ENCODE measurements around the gene RXRA.

The RXRA gene

GRCh38 chr9:134299883-134300282 is 26.4 kb upstream of the RXRA start:
- TF ChIP-seq ZNF341 (tag by site-specific recombination; IDR thresholded peaks at IDR 0.05; ENCODE audit: low read depth) (no peak), ZBTB20 (tag by site-specific recombination; IDR thresholded peaks at IDR 0.05) (peak; percentile 26; the same call in 1 of the 2 replicates)
- CTCF ChIA-PET = no interaction called here
- POLR2A ChIA-PET = no interaction called here
- H3K27ac ChIP-seq (ENCODE audit: extremely low read depth, low read depth, low read length) = no peak overlapping the region
- H3K4me3 ChIP-seq (ENCODE audit: low read depth, low read length) = no peak overlapping the region
- H3K36me3 ChIP-seq (ENCODE audit: control insufficient read depth in 2 of 2, insufficient read depth in 1 of 2, low read length in 2 of 2) = no peaks in the 10 kb centered on the region
- H3K4me1 ChIP-seq (ENCODE audit: control insufficient read depth, insufficient read depth, low read length) = no peaks in the 10 kb centered on the region
- no peaks in the 10 kb centered on the region for H3K9me3 ChIP-seq (ENCODE audit: control insufficient read depth, insufficient read depth, low read depth, low read length)

GRCh38 chr9:134301387-134302129 is 24.7 kb upstream of the RXRA start:
- no peaks in the 10 kb centered on the region for H3K36me3 ChIP-seq (ENCODE audit: control insufficient read depth in 2 of 2, insufficient read depth in 1 of 2, low read length in 2 of 2)
- H3K4me1 ChIP-seq (ENCODE audit: control insufficient read depth, insufficient read depth, low read length) = no peaks in the 10 kb centered on the region
- no peak overlapping the region for H3K27ac ChIP-seq (ENCODE audit: extremely low read depth, low read depth, low read length)
- H3K9me3 ChIP-seq (ENCODE audit: control insufficient read depth, insufficient read depth, low read depth, low read length) = no peaks in the 10 kb centered on the region
- TF ChIP-seq ZNF16 (tag by site-specific recombination; IDR thresholded peaks at IDR 0.05; ENCODE audit: low read depth) = no peak
- no peak for TF ChIP-seq ZNF211 (tag by site-specific recombination; IDR thresholded peaks at IDR 0.05; ENCODE audit: low read depth)
- TF ChIP-seq ZNF548 (tag by site-specific recombination; IDR thresholded peaks at IDR 0.05) = no peak
- no peak for TF ChIP-seq ZNF362 (tag by site-specific recombination; IDR thresholded peaks at IDR 0.05)
- no peak for TF ChIP-seq TCF7L2 (IDR thresholded peaks at IDR 0.05; ENCODE audit: borderline replicate concordance, low read depth, low read length)
- TF ChIP-seq KLF1 (tag by site-specific recombination; IDR thresholded peaks at IDR 0.05) = 0 out of 2 replicates have a peak, but pooled peaks have one; percentile 17
- TF ChIP-seq ZNF302 (tag by site-specific recombination; IDR thresholded peaks at IDR 0.05; ENCODE audit: low read depth) = no peak
- no peak for TF ChIP-seq ZBTB17 (tag by site-specific recombination; IDR thresholded peaks at IDR 0.05)
- peak; percentile 73 for TF ChIP-seq WT1 (tag by site-specific recombination; IDR thresholded peaks at IDR 0.05)
- CTCF ChIA-PET = interaction anchor here (0.5 kb wide), 1 partner anchor 39 kb away, joined by 4 read pairs; no protein-coding TSS in a partner anchor
- H3K4me3 ChIP-seq (ENCODE audit: low read depth, low read length) = no peak overlapping the region
- POLR2A ChIA-PET = no interaction called here

- POLR2A ChIA-PET = interaction anchor here (0.7 kb wide), 1 partner anchor 138 kb away, joined by 3 read pairs; no protein-coding TSS in a partner anchor
- Histone ChIP-seq H3K27ac (ENCODE audit: extremely low read depth, low read depth, low read length) (no peak overlapping the region), H3K4me3 (ENCODE audit: low read depth, low read length) (no peak overlapping the region), H3K36me3 (ENCODE audit: control insufficient read depth in 2 of 2, insufficient read depth in 1 of 2, low read length in 2 of 2) (no peaks in the 10 kb centered on the region), H3K4me1 (ENCODE audit: control insufficient read depth, insufficient read depth, low read length) (no peaks in the 10 kb centered on the region), H3K9me3 (ENCODE audit: control insufficient read depth, insufficient read depth, low read depth, low read length) (no peaks in the 10 kb centered on the region)
- TF ChIP-seq ZBTB11 (tag by site-specific recombination; conservative IDR thresholded peaks at IDR 0.05; ENCODE audit: low read depth) (no peak), ZNF140 (tag by site-specific recombination; IDR thresholded peaks at IDR 0.05) (no peak), ZNF133 (tag by site-specific recombination; IDR thresholded peaks at IDR 0.05) (peak; percentile 94)
- CTCF ChIA-PET = no interaction called here
Measured at GRCh38 chr9:134302130-134302817, 24.0 kb upstream of the RXRA start.

Data from HEK293 (cell line).